ACC112 (cell line): ENCODE results near the gene CADM1.

Source experiments
- H2AFZ ChIP-seq: fragments of 200-600 bp; sonication (generic); one replicate; pipeline ENCODE4 v1.6.0; 2017; ENCODE audit warnings: antibody characterized with exemption, low read length; ENCODE audit not compliant: unreplicated experiment
- H3K27ac ChIP-seq: fragments of 200-600 bp; sonication (generic); 2 replicates; pipeline ENCODE4 v1.5.1; 2014; ENCODE audit warnings: low read depth, mild to moderate bottlenecking, antibody characterized with exemption, low read length, moderate library complexity
- H3K27me3 ChIP-seq: fragments of 200-600 bp; sonication (generic); 2 replicates; pipeline ENCODE4 v1.6.1; 2014; ENCODE audit warnings: mild to moderate bottlenecking, antibody characterized with exemption, low read length, moderate library complexity, mixed read lengths; ENCODE audit not compliant: insufficient read depth
- H3K36me3 ChIP-seq: fragments of 200-600 bp; sonication (generic); 2 replicates; pipeline ENCODE4 v1.6.1; 2016; ENCODE audit warnings: mild to moderate bottlenecking, antibody characterized with exemption, low read length, moderate library complexity, mixed read lengths; ENCODE audit not compliant: insufficient read depth
- H3K4me1 ChIP-seq: fragments of 200-600 bp; sonication (generic); one replicate; pipeline ENCODE4 v1.6.1; 2016; ENCODE audit warnings: low read length, mixed read lengths; ENCODE audit not compliant: insufficient read depth, unreplicated experiment, control insufficient read depth
- H3K4me3 ChIP-seq: fragments of 200-600 bp; sonication (generic); 2 replicates; pipeline ENCODE4 v1.5.1; 2014; ENCODE audit warnings: mild to moderate bottlenecking, low read depth, low read length
- H3K79me2 ChIP-seq: fragments of 200-600 bp; sonication (generic); one replicate; pipeline ENCODE4 v1.6.0; 2016; ENCODE audit warnings: low read length; ENCODE audit not compliant: control insufficient read depth, unreplicated experiment, insufficient read depth

The CADM1 gene

DNA sequence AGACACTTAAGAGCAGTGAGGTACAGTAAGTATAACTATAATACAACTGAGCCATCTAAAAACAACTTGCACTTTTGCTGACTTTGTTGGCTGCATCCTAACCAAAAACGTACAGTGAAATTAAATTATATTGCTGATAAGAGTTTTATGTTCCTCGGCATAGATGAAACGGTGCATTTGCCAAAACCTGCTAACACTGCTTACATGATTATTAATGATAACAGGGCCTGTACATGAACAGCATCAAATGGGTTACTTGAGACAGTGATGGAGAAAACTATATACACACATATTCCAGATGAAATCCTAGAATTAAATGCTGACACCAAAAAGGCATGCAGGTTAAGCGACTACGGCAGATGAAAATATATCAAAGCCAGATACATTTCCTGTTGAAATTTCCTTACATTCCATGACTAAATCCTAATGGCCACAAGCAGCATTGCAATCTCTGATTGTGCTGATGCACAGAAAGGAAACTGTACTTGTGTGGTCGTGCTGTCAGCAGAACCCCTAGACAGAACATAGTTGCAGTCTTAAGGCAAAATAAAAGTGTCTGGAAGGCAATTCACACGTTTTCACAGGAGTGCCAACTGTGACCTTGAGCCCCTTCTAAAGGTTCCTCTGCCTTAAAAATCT is 143.9 kb downstream of the CADM1 start:
- no peaks in the 10 kb centered on the region for H3K36me3 ChIP-seq
- H2AFZ ChIP-seq: no peak overlapping the region
- no peak overlapping the region for H3K27ac ChIP-seq
- no peak overlapping the region for H3K4me3 ChIP-seq
- no peaks in the 10 kb centered on the region for H3K4me1 ChIP-seq
- no peaks in the 10 kb centered on the region for H3K27me3 ChIP-seq
- no peaks in the 10 kb centered on the region for H3K79me2 ChIP-seq

DNA sequence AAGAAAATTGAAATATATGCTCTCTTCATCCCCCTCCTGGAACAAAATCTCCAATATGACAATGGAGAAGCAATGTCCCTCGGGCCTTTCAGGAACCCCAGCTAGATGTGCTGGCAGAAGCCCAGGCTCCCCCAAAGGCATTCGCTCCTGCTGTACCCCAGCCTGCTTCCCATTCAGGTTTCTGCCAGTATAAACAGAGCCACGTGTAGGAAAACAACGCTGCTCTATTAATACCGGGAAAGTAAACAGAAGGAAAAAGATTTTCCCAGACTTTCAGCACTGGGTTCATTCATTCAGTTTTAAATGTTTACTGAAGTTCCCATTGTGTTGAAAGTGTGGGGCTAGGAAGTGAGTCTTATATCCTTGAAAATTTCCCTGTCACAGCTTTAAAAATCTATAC is 147.1 kb downstream of the CADM1 start:
- Histone ChIP-seq H3K4me3 (no peak overlapping the region), H3K27me3 (no peaks in the 10 kb centered on the region), H3K36me3 (no peaks in the 10 kb centered on the region), H2AFZ (no peak overlapping the region), H3K27ac (no peak overlapping the region), H3K79me2 (no peaks in the 10 kb centered on the region), H3K4me1 (no peaks in the 10 kb centered on the region)

DNA sequence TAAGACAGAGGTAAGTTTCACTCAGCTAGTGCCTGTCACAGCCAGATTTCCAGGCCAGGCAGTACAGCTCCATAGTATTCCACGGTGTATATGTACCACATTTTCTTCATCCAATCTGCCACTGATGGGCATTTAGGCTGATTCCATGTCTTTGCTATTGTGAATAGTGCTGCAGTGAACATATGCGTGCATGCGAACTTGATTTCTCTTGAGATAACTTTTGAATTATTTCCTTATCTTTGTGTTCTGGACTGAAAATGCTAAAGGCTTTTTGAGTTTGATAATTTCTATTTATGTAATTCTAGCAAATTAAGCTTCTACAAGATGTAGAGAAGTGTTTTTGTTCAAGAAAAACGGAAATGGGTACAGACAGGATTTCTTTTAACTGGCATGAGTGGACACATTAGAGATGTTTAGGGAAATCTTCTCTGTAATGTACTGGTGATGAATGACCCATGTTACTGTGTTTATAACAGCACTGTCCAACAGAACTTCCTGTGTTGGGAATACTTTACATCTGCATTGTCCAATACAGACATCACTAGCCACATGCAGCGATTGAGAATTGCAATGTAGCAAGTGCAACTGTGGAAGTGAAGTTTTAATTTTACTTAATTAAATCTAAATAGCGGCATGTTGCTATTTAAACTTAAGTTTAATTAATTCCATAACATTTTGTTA is 151.3 kb downstream of the CADM1 start:
- Histone ChIP-seq H3K79me2 (no peaks in the 10 kb centered on the region), H3K36me3 (no peaks in the 10 kb centered on the region)

DNA sequence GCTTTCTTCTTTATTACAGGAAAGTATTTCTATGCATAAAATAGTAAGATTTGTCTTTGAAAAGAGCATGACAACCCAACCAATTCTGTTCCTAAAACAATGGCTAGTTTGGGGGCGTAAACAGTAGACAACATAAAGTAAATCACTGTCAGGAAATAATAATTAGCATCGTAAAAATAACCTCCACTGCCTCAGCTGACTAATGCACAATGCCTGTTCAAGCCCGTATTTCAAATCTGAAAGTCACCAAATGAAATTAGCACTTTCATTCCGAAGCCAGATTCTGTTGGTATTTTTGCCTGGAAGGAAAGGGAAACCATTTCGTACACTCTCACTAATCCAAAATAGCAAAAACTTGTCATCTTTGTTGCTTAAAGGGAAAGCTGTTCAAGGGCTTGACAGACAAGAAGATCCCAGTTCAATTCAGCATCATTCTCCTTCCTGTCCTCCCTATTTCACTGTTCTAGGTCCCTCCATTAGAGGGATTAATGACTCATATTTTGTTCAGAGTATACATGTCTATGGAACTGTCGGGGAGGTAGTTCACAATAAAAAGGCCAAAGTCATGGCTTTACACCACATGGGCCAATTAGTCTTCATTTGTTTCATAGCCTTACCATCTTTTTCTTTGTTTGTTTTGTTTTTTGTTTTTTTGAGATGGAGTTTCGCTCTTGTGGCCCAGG is 154.7 kb downstream of the CADM1 start:
- no peaks in the 10 kb centered on the region for H3K36me3 ChIP-seq
- H3K27ac ChIP-seq: no peak overlapping the region
- no peaks in the 10 kb centered on the region for H3K4me1 ChIP-seq
- H3K4me3 ChIP-seq: no peak overlapping the region
- no peaks in the 10 kb centered on the region for H3K27me3 ChIP-seq
- no peak overlapping the region for H2AFZ ChIP-seq
- no peaks in the 10 kb centered on the region for H3K79me2 ChIP-seq

More for the DNA sequence above, 151.3 kb downstream of the CADM1 start:
- no peaks in the 10 kb centered on the region for H3K4me1 ChIP-seq
- no peak overlapping the region for H3K4me3 ChIP-seq
- no peak overlapping the region for H2AFZ ChIP-seq
- H3K27me3 ChIP-seq: no peaks in the 10 kb centered on the region
- no peak overlapping the region for H3K27ac ChIP-seq

DNA sequence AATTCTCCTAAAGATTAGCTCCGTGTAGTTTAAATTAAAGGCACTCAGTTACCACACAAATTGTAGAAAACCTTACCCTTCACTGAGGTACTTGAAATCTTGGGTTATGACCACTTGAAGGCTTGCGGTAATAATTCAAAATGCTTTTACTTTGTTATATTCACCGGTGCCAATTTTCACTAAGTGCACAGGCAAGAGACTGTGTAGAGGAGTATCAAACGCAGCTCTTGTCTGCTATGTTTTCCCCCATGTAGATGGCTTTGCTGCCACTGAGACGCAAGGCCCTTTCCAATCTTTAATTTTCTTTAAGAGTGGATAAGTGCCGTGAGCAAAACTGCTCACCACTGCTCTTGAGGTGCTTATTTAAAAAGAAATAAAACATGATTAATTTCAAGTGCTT is 155.8 kb downstream of the CADM1 start:
- H2AFZ ChIP-seq: no peak overlapping the region
- H3K79me2 ChIP-seq: no peaks in the 10 kb centered on the region
- H3K36me3 ChIP-seq: no peaks in the 10 kb centered on the region
- H3K4me1 ChIP-seq: no peaks in the 10 kb centered on the region
- no peak overlapping the region for H3K4me3 ChIP-seq
- H3K27ac ChIP-seq: no peak overlapping the region
- H3K27me3 ChIP-seq: no peaks in the 10 kb centered on the region

DNA sequence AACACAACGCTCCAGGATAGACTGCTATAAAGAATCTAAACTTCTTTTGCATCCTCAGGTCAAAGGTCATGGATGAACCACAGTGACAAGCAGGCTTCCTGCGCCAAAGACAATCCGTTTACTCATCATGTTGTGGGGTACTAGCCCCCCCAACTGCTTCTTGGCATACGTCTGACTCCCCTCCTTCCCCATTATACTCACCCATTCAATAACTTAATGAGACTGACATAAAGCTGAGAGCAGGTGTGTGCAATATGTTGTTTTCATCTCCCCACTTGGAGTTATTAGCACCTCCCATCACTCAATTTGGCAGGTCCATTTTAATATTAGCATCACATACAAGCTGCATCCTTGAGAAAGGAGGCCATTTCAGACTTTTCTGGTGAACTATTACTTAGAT is 157.1 kb downstream of the CADM1 start:
- no peak overlapping the region for H3K27ac ChIP-seq
- no peaks in the 10 kb centered on the region for H3K4me1 ChIP-seq
- no peak overlapping the region for H2AFZ ChIP-seq
- no peak overlapping the region for H3K4me3 ChIP-seq
- H3K36me3 ChIP-seq: no peaks in the 10 kb centered on the region
- no peaks in the 10 kb centered on the region for H3K79me2 ChIP-seq
- no peaks in the 10 kb centered on the region for H3K27me3 ChIP-seq

DNA sequence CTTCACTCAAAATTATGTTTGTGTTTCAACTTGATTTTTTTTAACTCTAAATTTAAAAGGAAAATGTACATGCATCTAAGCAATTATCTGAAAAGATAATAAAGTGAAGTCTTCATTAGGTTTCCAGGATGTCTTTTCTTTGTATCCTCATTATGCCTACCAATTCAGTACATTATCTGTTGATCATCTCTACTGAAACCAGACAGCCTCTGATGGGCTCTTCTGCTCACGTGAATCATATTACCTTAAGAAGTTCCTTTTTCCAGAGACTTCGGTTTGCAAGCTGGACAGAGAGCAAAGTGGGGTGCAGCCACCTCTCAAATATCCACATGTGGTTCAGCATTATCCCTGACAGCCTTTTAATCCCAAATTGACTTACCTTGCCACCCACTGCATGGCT is 158.4 kb downstream of the CADM1 start:
- no peaks in the 10 kb centered on the region for H3K79me2 ChIP-seq
- no peak overlapping the region for H3K4me3 ChIP-seq
- no peak overlapping the region for H3K27ac ChIP-seq
- H2AFZ ChIP-seq: no peak overlapping the region
- H3K27me3 ChIP-seq: no peaks in the 10 kb centered on the region
- H3K36me3 ChIP-seq: no peaks in the 10 kb centered on the region
- H3K4me1 ChIP-seq: no peaks in the 10 kb centered on the region

DNA sequence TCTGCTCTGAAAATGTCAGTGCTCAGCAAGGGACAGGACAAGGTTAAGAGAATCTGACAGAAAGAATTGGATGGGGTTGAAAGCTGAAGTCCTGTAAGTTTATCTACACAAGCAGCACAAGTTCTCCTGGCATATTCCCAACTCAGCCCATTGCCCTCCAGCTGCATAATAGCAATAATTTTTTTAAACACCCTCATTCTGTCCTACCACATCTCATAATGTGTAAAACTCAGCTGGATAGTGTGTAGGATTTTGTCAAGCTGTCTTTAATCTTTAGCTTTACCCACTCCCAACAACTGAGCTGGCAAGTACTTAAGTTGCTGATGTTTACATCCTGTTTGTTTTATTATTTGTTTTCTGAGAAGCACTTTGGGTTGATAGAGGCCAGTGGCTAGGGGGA is 158.9 kb downstream of the CADM1 start:
- no peaks in the 10 kb centered on the region for H3K4me1 ChIP-seq

DNA sequence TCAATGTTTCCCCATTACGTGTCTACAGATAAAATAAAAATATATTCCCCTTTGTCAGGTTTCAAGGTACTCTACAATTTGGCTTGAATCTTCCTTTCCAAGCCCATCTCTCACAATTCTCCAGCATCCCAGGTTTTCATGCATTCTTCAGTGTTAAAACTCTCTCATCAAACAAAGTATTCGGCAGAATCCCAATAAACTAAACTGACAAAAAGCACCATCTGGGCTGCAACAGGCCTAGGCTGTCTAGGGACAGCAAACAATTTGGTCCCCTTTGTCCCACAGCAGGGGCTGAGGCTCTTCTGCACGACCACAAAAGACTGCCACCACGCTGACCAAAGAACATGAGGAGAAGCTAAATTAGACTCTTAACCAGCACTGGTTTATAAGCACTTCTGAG is 159.4 kb downstream of the CADM1 start:
- H3K79me2 ChIP-seq: no peaks in the 10 kb centered on the region
- H3K27ac ChIP-seq: no peak overlapping the region
- H2AFZ ChIP-seq: no peak overlapping the region
- H3K27me3 ChIP-seq: no peaks in the 10 kb centered on the region
- no peaks in the 10 kb centered on the region for H3K36me3 ChIP-seq
- H3K4me3 ChIP-seq: no peak overlapping the region
- H3K4me1 ChIP-seq: no peaks in the 10 kb centered on the region

More for the DNA sequence above, 158.9 kb downstream of the CADM1 start:
- no peaks in the 10 kb centered on the region for H3K36me3 ChIP-seq
- no peaks in the 10 kb centered on the region for H3K27me3 ChIP-seq
- no peak overlapping the region for H3K27ac ChIP-seq
- H2AFZ ChIP-seq: no peak overlapping the region
- H3K79me2 ChIP-seq: no peaks in the 10 kb centered on the region
- no peak overlapping the region for H3K4me3 ChIP-seq

DNA sequence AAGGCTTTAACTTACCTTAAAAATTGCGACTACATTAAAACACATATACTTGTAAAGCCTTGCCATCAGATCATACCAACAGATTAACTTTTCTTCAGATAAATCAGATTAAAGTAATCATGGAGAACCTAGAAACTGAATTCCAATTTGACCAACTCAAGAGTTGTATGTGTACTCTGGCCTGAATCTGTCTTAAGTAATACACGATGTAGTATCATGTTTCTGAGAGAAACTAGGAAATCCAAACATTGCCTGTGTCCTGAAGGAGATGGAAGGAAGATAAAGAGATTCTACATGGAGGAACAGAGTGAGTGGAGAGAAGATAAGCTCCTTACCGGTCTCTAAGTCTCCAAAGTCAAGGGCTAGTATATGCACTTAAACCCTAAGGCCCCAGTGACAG is 162.1 kb downstream of the CADM1 start:
- Histone ChIP-seq H3K4me1 (no peaks in the 10 kb centered on the region), H3K36me3 (no peaks in the 10 kb centered on the region), H3K4me3 (no peak overlapping the region), H3K27ac (no peak overlapping the region), H3K79me2 (no peaks in the 10 kb centered on the region), H3K27me3 (no peaks in the 10 kb centered on the region), H2AFZ (no peak overlapping the region)

DNA sequence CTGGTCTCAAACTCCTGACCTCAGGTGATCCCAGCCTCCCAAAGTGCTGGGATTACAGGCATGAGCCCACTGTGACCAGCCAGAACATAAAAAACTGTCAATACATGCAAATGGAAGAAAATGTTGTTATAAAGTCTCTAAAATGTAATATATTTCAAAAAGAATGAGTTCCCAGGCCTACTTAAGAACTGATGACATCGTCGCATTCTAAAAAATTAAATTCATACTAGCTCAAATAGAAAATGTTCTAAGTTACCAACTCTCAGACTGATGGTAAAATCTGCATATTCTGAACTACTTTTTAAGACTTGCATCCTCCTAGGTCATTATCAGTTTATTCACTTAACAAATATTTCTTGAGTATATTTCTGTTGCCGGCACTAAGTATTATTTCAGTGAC is 163.3 kb downstream of the CADM1 start:
- no peak overlapping the region for H2AFZ ChIP-seq
- H3K4me3 ChIP-seq: no peak overlapping the region
- no peaks in the 10 kb centered on the region for H3K36me3 ChIP-seq
- no peak overlapping the region for H3K27ac ChIP-seq
- no peaks in the 10 kb centered on the region for H3K79me2 ChIP-seq
- no peaks in the 10 kb centered on the region for H3K27me3 ChIP-seq
- H3K4me1 ChIP-seq: no peaks in the 10 kb centered on the region
